ENCODE results near the gene AGPS.

AGPS gene

GRCh38 chr2:177541258-177541991 is 148.9 kb downstream of the AGPS start:
- DNase-seq (ENCODE audit: low read depth), result no peak
- no peak for TF ChIP-seq CTCF (IDR thresholded peaks at IDR 0.05; ENCODE audit: control insufficient read depth, insufficient read depth, low read depth, low read length, missing control alignments)

GRCh38 chr2:177542396-177542795 is 149.8 kb downstream of the AGPS start:
- DNase-seq (ENCODE audit: low read depth), result no peak
- no peak overlapping the region for H3K4me3 ChIP-seq (ENCODE audit: control insufficient read depth, low read depth, low read length)
- TF ChIP-seq CTCF (IDR thresholded peaks at IDR 0.05; ENCODE audit: control insufficient read depth, insufficient read depth, low read depth, low read length, missing control alignments), result no peak

More at GRCh38 chr2:177541258-177541991, 148.9 kb downstream of the AGPS start:
- H3K4me3 ChIP-seq (ENCODE audit: control insufficient read depth, low read depth, low read length), result no peak overlapping the region

- DNase-seq (ENCODE audit: low read depth), result peak; percentile 47
- no peak overlapping the region for H3K4me3 ChIP-seq (ENCODE audit: control insufficient read depth, low read depth, low read length)
- TF ChIP-seq CTCF (IDR thresholded peaks at IDR 0.05; ENCODE audit: control insufficient read depth, insufficient read depth, low read depth, low read length, missing control alignments), result no peak
Measured at GRCh38 chr2:177543007-177543760, 150.6 kb downstream of the AGPS start.

GRCh38 chr2:177545143-177545542 is 152.6 kb downstream of the AGPS start:
- no peak for TF ChIP-seq CTCF (IDR thresholded peaks at IDR 0.05; ENCODE audit: control insufficient read depth, insufficient read depth, low read depth, low read length, missing control alignments)
- no peak for DNase-seq (ENCODE audit: low read depth)
- H3K4me3 ChIP-seq (ENCODE audit: control insufficient read depth, low read depth, low read length), result no peak overlapping the region

- no peak for TF ChIP-seq CTCF (IDR thresholded peaks at IDR 0.05; ENCODE audit: control insufficient read depth, insufficient read depth, low read depth, low read length, missing control alignments)
- no peak overlapping the region for H3K4me3 ChIP-seq (ENCODE audit: control insufficient read depth, low read depth, low read length)
- no peak for DNase-seq (ENCODE audit: low read depth)
Measured at GRCh38 chr2:177545981-177546585, 153.5 kb downstream of the AGPS start.

- DNase-seq (ENCODE audit: low read depth), result no peak
- H3K4me3 ChIP-seq (ENCODE audit: control insufficient read depth, low read depth, low read length), result no peak overlapping the region
- no peak for TF ChIP-seq CTCF (IDR thresholded peaks at IDR 0.05; ENCODE audit: control insufficient read depth, insufficient read depth, low read depth, low read length, missing control alignments)
Measured at GRCh38 chr2:177547122-177547521, 154.5 kb downstream of the AGPS start.
